HG03521 (cell line): Measurements from ENCODE around the gene BRD9.
"Not testable (repeated sequence)": the region's sequence is repeated elsewhere in the genome, so short reads cannot be mapped to it uniquely, and the experiment has no call there.

ENCODE experiments used
- ATAC-seq: cut with Tn5 transposase; IDR thresholded peaks from one replicate; pipeline ENCODE4 v1.9.1; 2021; ENCODE audit warnings: mild to moderate bottlenecking, moderate library complexity; ENCODE audit not compliant: unreplicated experiment

Gene BRD9

DNA sequence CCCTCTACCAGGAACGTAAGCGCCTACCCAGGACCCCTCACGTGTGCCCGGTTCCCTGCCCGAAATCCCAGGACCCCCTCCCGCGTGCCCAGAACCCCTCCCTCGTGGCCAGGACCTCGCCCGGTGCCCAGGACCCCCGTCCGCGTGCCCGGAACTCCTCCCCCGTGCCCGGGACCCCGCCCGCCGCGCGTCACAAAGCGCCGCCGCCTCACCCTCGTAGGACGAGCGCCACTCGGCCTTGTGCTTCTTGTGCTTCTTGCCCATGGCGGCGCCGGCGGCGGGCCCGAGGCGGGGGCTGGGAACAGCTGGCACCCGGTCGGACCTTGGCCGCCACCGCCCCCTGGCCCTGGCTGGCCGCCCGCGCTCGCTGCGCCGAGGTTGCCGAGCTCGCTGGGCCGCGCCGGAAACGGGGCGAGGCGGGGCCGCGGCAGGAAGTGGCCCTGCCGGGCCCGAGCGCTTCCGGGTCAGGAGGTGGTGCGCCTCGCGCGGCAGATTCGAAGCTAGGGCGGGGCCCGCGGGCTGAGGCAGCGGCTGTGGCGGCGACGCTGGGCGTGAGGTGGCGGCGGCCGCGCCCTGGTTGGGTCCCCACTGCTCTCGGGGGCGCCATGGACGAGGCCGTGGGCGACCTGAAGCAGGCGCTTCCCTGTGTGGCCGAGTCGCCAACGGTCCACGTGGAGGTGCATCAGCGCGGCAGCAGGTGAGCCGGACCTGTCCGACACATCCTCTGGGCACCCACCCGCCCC is at the start of gene BRD9, which contains the start of gene TRIP13:
Gene BRD9 (minus strand): TSS at position 408 of the 743 bp plus-strand sequence. CDS start 144 bp downstream, at position 264.
Gene TRIP13 (plus strand): TSS at position 491 of the 743 bp plus-strand sequence. CDS start 115 bp downstream, at position 606.
- ATAC-seq: peak; percentile 95

DNA sequence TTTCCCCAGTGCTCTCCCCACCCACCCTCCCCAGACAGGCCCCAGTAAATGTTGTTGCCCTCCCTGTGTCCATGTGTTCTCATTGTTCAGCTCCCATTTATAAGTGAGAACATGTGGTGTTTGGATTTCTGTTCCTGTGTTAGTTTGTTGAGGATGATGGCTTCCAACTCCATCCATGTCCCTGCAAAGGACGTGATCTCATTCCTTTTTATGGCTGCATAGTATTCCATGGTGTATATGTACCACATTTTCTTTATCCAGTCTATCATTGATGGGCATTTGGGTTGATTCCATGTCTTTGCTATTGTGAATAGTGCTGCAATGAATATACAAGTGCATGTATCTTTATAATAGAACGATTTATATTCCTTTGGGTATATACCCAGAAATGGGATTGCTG is 48.1 kb upstream of the BRD9 start:
- not testable (repeated sequence) for ATAC-seq

DNA sequence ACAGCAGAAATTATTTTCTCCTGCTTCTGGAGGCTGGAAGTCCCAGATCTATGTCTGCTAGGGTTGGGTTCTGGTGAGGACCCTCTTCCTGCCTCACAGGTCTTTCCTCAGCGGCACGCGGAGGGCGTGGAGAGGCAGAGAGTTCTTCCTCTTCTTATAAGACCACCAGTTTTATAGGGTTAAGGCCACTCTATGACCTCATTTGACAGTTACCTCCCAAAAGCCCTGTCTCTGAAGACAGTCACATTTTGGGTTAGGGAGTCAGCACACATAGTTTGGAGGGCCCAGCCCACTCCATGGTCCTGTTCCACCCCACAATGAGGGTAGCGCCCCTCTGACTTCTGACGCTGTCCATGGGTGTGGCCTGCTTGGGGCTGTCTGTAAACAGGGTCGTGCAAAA is 46.8 kb upstream of the BRD9 start:
- ATAC-seq: no peak

DNA sequence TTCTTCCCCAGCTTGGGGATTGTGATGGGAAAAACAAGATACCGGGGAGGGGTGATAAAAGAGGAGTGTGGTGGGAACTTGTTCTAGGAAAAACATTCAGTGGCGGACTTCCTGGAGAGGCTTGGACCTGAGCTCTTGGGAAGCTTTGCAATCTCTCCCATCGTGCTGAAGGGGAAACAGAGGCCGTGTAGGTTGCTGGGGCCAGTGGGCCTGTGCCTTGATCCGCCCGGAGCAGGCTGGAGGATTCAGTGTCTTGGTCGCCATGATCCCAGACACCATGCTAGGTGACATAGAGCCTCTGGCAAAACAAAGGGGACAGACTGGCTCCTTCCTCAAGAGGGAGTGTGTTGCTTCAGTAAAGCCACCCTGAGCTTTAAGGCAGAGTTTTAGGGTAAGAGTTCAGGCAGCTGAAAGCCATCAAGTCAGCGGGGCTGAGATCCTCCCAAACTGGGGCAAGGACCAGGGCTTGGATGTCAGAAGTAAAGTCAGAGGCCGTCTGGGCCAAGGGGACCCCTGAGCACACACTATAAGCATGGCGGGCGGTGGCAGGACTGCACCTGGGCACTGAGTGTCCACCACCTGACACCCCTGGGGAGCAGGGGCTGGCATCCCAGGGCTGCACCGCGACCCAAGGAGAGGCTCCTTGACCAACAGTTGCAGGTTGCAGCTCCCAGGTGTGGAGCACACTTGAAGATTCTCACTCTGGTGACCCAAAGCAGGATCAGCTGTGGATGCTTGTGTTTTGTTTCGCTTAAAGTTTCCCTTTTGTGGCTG is 44.7 kb upstream of the BRD9 start:
- no peak for ATAC-seq

DNA sequence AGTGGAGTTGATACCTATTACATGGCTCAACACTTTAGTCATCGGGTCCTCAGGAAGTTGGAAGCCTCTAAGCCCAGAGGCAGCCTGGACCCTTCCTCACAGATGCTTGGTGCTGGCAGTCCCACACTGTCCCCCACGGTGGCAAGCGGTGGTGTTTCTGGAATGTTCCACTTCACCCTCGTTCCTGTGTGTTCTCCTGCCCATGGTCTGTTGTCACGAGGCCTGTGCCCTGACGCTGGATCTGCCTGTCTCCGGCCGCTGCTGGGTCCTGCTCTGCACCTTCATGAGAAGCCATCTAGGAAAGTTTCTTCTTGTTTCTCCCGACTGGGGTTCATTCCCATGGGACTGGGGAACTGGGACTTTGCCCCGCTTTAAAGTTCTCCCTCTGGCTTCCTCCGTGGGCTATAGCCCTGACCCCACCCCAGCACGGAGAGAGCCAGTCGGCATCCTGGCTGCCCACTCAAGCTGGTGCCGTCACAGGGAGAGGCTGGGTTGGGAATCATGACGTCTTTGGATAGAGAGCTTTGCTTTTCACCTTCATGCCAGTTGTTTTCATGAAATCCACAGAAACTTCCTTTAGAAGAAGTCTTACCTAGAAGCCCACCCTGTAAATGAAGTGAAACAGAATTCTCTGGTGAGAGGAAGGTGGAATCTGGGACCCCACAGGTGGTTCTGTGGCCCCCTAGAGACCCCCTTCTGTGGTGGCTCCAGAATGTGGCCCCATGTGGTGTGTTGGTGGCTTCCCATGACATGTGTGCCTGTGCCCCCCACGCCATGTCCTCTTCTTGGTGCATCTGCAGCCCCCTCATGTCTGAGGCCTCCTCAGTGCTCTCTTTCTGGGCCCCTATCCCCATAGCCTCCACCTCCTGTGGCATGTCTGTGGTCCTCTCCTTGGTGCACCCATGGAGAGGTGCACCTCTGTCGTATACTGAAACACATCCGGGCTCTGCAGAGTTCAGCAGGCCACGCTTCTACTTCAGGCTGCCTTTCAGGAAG is 43.8 kb upstream of the BRD9 start:
- ATAC-seq: no peak

DNA sequence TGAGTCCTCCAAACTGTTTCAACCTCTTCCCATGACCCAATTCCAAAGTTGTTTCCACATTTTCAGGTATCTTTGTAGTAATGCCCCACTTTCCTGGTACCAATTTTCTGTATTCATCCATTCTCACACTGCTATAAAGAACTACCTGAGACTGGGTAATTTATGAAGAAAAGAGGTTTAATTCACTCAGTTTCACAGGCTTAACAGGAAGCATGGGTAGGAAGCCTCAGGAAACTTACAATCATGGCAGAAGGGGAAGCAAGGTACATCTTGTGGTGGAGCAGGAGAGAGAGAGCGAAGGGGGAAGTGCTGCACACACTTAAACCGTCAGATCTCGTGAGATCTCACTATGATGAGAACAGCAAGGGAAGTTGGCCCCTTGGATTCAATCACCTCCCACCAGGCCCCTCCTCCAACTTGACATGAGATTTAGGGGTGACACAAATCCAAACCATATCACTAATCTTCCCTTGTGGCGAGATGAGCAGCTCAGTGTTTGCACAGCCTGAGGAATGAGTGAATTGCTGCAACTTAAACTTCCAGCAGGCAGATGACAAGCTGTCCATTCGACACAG is 43.0 kb upstream of the BRD9 start:
- ATAC-seq: no peak

DNA sequence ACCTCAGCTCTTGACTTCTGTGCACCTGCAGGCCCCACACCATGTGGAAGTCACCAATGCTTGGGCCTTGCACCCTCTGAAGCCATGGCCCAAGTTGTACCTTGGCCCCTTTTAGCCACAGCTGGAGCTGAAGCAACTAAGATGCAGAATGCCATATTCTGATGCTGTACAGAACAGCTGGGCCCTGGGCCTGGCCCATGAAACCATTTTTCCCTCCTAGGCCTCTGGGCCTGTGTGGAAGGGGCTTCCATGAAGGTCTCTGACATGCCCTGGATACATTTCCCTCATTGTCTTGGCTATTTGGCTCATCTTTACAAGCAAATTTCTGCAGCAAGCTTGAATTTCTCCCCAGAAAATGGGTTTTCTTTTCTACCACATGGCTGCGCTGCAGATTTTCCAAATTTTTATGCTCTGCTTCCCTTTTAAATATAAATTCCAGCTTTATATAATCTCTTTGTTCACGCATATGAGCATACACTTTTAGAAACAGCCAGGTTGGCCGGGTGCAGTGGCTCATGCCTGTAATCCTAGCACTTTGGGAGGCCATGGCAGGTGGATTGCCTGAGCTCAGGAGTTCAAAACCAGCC is 41.9 kb upstream of the BRD9 start:
- not testable (repeated sequence) for ATAC-seq

DNA sequence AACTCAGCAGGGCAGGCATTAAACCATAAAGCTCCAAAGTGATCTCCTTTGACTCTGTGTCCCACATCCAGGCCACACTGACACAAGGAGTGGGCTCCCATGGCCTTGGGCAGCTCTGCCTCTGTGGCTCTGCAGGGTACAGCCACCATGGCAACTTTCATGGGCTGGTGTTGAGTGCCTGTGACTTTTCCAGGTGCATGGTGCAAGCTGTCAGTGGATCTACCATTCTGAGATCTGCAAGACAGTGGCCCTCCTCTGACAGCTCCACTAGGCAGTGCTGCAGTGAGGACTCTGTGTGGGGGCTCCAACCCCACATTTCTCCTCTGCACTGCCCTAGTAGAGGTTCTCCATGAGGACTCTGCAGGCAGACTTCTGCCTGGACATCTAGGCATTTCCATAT is 41.4 kb upstream of the BRD9 start:
- ATAC-seq: not testable (repeated sequence)

DNA sequence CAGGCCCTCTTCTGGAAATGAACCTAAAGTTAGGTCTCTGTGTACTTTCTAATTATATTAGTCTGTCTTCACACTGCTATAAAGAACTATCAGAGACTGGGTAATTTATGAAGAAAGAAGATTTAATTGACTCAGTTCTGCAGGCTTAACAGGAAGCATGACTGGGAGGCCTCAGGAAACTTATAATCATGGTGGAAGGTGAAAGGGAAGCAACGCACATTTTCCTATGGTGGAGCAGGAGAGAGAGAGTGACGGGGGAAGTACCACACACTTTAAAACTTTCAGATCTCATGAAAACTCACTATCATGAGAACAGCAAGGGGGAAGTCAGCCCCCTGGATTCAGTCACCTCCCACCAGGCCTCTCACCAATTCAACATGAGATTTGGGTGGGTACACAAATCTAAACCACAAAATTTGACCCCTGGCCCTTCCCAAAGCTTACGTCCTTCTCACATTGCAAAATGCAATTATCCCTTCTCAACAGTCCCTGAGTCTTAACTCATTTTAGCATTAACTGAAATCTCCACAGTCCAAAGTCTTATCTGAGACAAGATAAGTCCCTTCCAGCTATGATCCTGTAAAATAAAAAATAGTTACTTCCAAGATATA is 40.8 kb upstream of the BRD9 start:
- ATAC-seq: no peak

DNA sequence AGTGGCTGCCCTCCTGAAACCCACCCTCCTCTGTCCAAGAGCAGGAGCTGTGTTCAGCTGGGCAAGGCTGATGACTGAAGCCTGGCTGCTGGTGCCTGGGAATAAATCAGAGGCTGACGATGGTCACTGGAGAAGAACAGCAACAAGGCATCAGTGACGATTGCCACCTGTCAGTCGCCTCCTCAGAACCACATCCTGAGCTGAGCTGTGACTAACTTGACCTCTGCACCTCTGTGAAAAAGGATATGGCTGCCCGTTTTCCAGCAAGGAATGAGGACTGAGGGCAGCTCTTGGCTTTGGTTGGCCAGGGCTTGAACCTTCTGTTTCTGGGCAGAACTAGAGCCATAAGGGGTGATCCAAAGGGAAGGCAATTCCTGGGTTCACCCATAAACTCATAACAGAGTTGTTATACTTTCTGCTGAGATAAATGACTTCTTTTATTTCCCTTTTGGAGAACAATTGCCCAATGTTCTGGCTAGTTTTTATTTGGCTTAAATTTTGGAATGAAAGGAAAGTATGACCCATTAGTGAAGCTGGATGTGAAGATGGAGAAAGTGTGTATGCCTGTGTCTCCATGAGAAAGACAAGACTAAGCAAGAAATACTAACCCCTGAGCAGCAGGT is 40.1 kb upstream of the BRD9 start:
- ATAC-seq: no peak

DNA sequence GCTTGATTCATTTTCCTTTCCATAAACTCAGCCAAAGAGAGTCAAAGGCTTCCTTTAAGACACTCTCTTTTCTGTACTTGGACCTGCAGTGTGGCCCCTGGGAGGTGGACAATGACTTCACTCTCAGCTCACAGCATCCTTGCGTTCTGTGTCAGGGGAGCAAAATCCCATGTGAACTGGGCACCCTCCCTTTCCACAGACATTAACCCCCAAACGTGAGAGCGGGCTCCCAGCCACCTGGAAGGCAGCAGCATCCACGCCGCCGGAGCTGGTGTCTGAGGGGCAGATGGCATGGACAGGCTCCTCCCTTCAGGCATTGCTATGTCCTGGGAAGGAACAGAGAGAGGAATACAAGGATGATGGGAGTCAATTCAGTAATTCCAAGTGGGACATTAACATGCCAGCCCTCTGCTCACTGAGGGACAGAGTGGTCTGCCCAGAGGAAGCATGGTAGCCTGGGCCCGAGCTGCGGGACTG is 39.6 kb upstream of the BRD9 start:
- no peak for ATAC-seq

DNA sequence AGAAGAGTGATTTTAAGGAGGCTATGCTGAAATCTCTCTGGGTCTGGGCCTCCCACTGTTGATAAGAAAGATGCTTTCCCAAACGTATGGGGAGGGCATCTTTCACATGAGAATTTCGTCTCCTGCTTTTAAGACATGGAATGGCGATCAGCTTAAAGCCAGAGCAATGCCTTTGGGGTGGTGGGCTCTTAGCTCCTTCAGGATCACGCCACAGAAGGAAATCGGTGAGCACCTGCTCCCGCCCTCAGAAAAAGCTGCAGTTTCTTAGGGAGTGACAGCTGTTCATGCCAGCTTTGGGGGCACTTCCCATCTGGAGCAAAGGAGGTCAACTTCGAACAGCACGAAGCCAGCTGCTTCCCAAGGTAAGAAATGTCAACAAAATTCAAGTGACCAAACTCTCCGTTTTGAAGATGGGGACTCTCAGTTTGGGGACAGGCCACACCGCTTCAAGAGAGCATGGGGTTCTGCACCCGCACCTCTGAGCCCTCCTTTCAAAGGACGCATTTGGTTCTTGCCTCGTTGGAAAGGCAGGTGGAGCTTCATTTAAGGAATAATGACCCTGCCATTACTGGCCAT is 39.1 kb upstream of the BRD9 start:
- no peak for ATAC-seq

DNA sequence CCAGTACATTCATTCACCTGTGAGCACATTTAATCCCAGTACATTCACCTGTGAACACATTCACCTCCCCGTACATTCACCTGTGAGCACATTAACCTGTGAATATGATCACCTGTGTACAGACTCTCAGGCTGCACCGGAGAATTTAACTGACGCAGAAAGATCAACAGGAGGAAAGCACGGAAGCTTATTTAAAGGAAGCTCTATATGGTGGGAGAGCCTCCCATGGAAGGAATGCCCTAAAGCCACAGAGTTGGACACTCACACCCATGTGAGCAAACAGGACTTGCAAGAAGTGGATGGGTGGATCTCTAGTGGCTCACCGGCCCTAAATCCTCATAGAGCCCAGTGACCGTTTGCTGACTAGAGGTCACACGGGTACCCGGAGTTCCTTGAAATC is 38.3 kb upstream of the BRD9 start:
- no peak for ATAC-seq

DNA sequence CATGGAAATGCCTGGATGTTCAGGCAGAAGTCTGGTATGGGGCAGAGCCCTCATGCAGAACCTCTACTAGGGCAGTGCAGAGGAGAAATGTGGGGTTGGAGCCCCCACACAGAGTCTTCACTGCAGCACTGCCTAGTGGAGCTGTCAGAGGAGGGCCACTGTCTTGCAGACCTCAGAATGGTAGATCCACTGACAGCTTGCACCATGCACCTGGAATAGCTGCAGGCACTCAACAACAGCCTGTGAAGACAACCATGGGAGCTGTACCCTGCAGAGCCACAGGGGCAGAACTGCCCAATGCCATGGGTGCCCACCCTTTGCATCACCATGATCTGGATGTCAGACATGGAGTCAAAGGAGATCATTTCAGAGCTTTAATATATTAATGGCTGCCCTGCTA is 37.0 kb upstream of the BRD9 start:
- ATAC-seq: no peak

DNA sequence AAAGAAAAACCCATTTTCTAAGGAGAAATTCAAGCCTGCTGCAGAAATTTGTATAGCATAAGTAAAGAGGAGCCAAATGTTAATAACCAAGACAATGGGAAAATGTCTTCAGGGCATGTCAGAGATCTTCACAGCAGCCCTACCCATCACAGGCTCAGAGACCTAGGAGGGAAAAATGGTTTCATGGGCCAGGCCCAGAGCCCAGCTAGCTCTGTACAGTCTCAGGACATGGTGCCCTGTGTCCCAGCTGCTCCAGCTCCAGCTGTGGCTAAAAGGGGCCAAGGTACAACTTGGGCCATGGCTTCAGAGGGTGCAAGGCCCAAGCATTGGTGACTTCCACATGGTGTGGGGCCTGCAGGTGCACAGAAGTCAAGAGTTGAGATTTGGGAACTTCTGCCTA is 36.6 kb upstream of the BRD9 start:
- not testable (repeated sequence) for ATAC-seq

DNA sequence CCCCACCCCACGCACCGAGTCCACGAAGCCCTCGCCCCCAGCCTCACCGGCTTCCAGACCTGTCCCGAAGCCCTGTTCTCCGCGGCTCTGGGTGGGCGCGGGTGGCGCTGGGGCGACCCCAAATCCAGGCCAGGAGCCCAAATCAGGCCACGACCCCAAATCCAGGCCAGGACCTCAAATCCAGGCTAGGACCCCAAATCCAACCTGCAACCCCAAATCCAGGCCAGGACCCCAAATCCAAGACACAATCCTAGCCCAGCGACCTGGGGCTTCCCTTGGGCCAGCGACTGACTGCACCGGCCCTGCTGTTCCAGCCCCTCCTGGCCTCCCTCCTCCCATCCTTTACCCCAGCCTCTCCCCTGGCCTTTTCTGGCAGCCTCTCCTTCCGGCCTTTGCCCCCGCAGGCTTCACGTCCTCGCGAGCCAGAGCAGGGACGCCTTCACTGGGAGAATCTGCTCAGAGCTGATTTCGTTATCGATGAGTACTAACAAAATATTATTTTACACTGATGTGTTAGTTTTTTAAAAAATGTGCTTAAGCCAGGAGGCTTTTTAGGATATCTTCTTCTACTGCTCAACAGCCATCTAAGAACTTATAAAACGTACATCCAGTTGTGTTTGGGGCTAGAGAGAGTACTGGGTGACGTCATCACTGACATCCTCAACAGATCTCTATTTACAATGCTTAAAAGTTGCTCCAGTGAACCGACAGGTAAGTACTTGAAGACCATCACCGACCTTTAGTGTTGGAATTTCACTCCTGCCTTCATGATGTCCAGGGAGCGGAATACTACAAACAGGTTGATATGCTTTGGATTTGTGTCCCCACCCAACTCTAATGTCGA is 34.8 kb upstream of the BRD9 start:
- ATAC-seq: no peak

DNA sequence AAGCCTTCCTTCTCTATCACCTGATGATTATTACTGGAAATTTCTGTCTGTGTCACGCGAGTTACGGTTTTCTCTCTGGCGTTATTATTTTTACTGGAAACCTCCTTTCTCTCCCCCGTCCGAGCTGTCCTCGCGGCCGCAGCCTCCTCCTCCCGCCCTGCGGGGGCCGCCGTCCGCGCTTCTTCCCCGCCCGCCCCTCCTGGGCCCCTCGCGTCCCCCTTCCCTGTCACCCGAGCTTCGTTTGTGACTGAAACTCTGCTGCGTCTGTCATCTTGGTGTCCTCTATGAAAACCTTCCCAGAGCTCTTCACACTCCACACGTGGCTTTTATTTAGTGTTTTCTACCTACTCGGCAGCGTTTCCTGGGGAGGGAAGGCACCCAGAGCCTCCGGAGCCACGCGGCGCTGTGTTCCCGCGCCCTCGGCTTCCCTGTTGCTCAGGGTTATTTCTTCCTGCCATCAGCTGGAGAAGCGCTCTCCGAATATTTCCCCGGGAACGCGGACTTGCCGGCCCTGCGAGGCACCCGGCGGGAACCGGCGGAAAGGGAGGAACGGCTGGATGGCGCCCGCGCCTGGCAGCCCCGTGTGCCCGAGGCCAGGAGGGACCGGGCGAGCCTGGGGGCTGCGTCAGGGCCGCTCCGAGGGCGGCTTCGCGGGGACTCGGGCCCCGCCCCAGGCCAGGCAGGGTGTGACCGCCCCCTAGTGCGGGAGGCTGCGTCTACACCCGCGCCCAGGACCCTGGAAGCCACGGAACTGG is 34.0 kb upstream of the BRD9 start:
- no peak for ATAC-seq
